HepG2 (cell line): ENCODE data around the gene ARSB. TPM values are rescaled to one million over a fixed set of nuclear protein-coding genes. Genes with fewer than 3 reads are reported as not detected.

Experiments used
- ATAC-seq: fragments of 200-7000 bp; cut with Tn5 transposase; 3 replicates; pipeline ENCODE4 v1.9.1; 2020; ENCODE audit warnings: mild to moderate bottlenecking, moderate library complexity
- BruUV-seq: library from RNA; stranded (reverse); fragments of 400-500 nt; replicated peaks from 2 replicates; lab custom pipeline; 2021; lab: Mats Ljungman, UMichigan
- CTCF ChIA-PET: fragments of 300-600 bp; formaldehyde crosslinking; extraction: SDS; loops from one replicate; lab custom pipeline; 2021; ENCODE audit warnings: low total read pairs, inconsistent platforms, low intra/inter-chr PET ratio; lab: Yijun Ruan, JAX
- POLR2A ChIA-PET: fragments of 350-600 bp; sonication (Branson Sonifier 250); formaldehyde crosslinking; loops from one replicate; lab custom pipeline; 2020; ENCODE audit warnings: antibody characterized with exemption, inconsistent platforms; lab: Yijun Ruan, JAX
- DNase-seq: peaks from one replicate; pipeline ENCODE4 v3.0.0-alpha.2; 2015; ENCODE audit warnings: low spot score
- FAIRE-seq: peaks from 3 replicates; lab custom pipeline; 2011; peaks lifted over from hg19 to GRCh38; lab: Jason Lieb, UNC
- H2AFZ ChIP-seq: one replicate; pipeline ENCODE4 v1.6.1; 2011; ENCODE audit warnings: low read length, inconsistent platforms
- H3K27ac ChIP-seq: fragments of 300-600 bp; 3 replicates; pipeline ENCODE4 v1.8.0; 2011; ENCODE audit warnings: mixed run types, mild to moderate bottlenecking, mixed read lengths, low read length, inconsistent platforms; ENCODE audit not compliant: insufficient read depth; ENCODE audit errors: extremely low read length
- H3K27me3 ChIP-seq, 2 experiments: fragments of 200-600 bp in 1 of 2; 2 replicates in 1 of 2; 3 replicates in 1 of 2; pipeline versions ENCODE4 v1.6.0 to v1.8.0; 2011; ENCODE audit warnings: low read length in 2 of 2, mild to moderate bottlenecking in 2 of 2, moderate library complexity in 2 of 2, inconsistent platforms in 1 of 2; ENCODE audit not compliant: insufficient read depth in 2 of 2, control insufficient read depth in 1 of 2
- H3K36me3 ChIP-seq, 2 experiments: fragments of 200-600 bp in 1 of 2; replicated peaks in 1 of 2; 2 replicates in 1 of 2; 3 replicates in 1 of 2; pipeline versions ENCODE4 v1.5.1 to v1.8.0; 2011; ENCODE audit warnings: low read length in 2 of 2, inconsistent platforms in 1 of 2; ENCODE audit not compliant: insufficient read depth in 2 of 2, control insufficient read depth in 1 of 2
- H3K4me1 ChIP-seq: 2 replicates; pipeline ENCODE4 v1.5.1; 2012; ENCODE audit warnings: low read length, inconsistent platforms; ENCODE audit not compliant: insufficient read depth
- H3K4me2 ChIP-seq: 2 replicates; pipeline ENCODE4 v1.6.0; 2011; ENCODE audit warnings: low read depth, low read length, inconsistent platforms
- H3K4me3 ChIP-seq, 3 experiments: fragments of 200-600 bp in 1 of 3; sonication (generic), shearing (Covaris generic) in 1 of 3; replicated peaks in 1 of 3; 2 replicates each; pipeline ENCODE4 v1.5.1; 2011 to 2016; ENCODE audit warnings: low read length in 3 of 3, inconsistent platforms in 2 of 3, low read depth in 2 of 3, mild to moderate bottlenecking in 2 of 3, control low read depth in 1 of 3, mixed read lengths in 1 of 3; ENCODE audit not compliant: insufficient read depth in 1 of 3
- H3K79me2 ChIP-seq: one replicate; pipeline ENCODE4 v1.6.1; 2011; ENCODE audit warnings: low read length, inconsistent platforms; ENCODE audit not compliant: insufficient read depth
- H3K9ac ChIP-seq: 2 replicates; pipeline ENCODE4 v1.6.0; 2011; ENCODE audit warnings: mild to moderate bottlenecking, low read depth, low read length, inconsistent platforms; ENCODE audit not compliant: insufficient read depth
- H3K9me3 ChIP-seq: 2 replicates; pipeline ENCODE4 v1.5.1; 2012; ENCODE audit warnings: mild to moderate bottlenecking, low read length
- H4K20me1 ChIP-seq: 2 replicates; pipeline ENCODE4 v1.6.0; 2011; ENCODE audit warnings: inconsistent platforms, mild to moderate bottlenecking, low read length, moderate library complexity; ENCODE audit not compliant: insufficient read depth
- E2F2 ChIP-seq: sonication (generic); formaldehyde crosslinking; IDR thresholded peaks from 2 replicates; pipeline ENCODE4 v1.4.0; 2020; ENCODE audit warnings: missing genetic modification reagents, borderline replicate concordance
- EP300 ChIP-seq, 3 experiments: sonication (generic) in 1 of 3; formaldehyde crosslinking in 1 of 3; IDR thresholded peaks; 2 replicates each; pipeline versions ENCODE4 v1.5.1 to v1.6.1; 2011 to 2020; ENCODE audit warnings: low read depth in 2 of 3, low read length in 2 of 3, borderline replicate concordance in 1 of 3, improper control_type of control experiment in 1 of 3, mild to moderate bottlenecking in 1 of 3, missing genetic modification reagents in 1 of 3, moderate library complexity in 1 of 3
- ERF ChIP-seq: IDR thresholded peaks from 2 replicates; pipeline ENCODE4 v1.6.1; 2018; ENCODE audit warnings: missing biosample characterization, missing genetic modification reagents
- HINFP ChIP-seq: sonication (generic); formaldehyde crosslinking; IDR thresholded peaks from 2 replicates; pipeline ENCODE4 v1.4.0; 2020; ENCODE audit warnings: low read depth, mild to moderate bottlenecking, missing genetic modification reagents
- MBD4 ChIP-seq: IDR thresholded peaks from 2 replicates; pipeline ENCODE4 v1.6.1; 2012; ENCODE audit warnings: low read length, inconsistent platforms, borderline replicate concordance
- PAX8 ChIP-seq: sonication (generic); formaldehyde crosslinking; IDR thresholded peaks from 2 replicates; pipeline ENCODE4 v1.8.0; 2022; ENCODE audit warnings: mild to moderate bottlenecking, missing genetic modification reagents, borderline replicate concordance
- POGZ ChIP-seq: sonication (generic); formaldehyde crosslinking; IDR thresholded peaks from 2 replicates; pipeline ENCODE4 v1.4.0; 2020; ENCODE audit warnings: mild to moderate bottlenecking, missing genetic modification reagents
- TBX2 ChIP-seq: sonication (generic); formaldehyde crosslinking; IDR thresholded peaks from 2 replicates; pipeline ENCODE4 v1.5.0; 2020; ENCODE audit warnings: missing genetic modification reagents, mild to moderate bottlenecking, borderline replicate concordance
- ZBTB26 ChIP-seq: IDR thresholded peaks from 2 replicates; pipeline ENCODE4 v1.6.1; 2016; ENCODE audit warnings: missing compliant biosample characterization, missing genetic modification reagents, borderline replicate concordance
- ZNF550 ChIP-seq: sonication (generic); formaldehyde crosslinking; IDR thresholded peaks from 2 replicates; pipeline ENCODE4 v1.4.0; 2020; ENCODE audit warnings: mild to moderate bottlenecking, missing genetic modification reagents, borderline replicate concordance
- ZNF598 ChIP-seq: sonication (generic); formaldehyde crosslinking; IDR thresholded peaks from 2 replicates; pipeline ENCODE4 v1.5.1; 2020; ENCODE audit warnings: mild to moderate bottlenecking, missing genetic modification reagents, borderline replicate concordance
- WGBS: methylation state at CpG from one replicate; pipeline ENCODE4 v1.1.6; 2017; ENCODE audit warnings: low lambda C conversion rate; 5-methylcytosine and 5-hydroxymethylcytosine counted together
- in situ Hi-C: cut with HindIII; loops from 2 replicates; pipeline ENCODE4 v1.10.0; 2017; ENCODE audit warnings: low pct_unique_long_range_greater_than_20kb; ENCODE audit not compliant: extremely low pct_ligation_motif_present
- intact Hi-C: fragments of 100-400 bp; cut with micrococcal nuclease; formaldehyde crosslinking; loops from one replicate; pipeline ENCODE4 v1.10.0; 2022; ENCODE audit not compliant: unreplicated experiment
- polyA plus RNA-seq, 8 experiments: library from polyadenylated mRNA; depleted of rRNA in 3 of 8; stranded (reverse) in 7 of 8; unstranded in 1 of 8; fragments of >200 nt; fragmentation: Illumina TruSeq in 4 of 8; extraction: Trizol in 4 of 8; gene quantifications; 2 replicates each; pipeline versions ENCODE4 v1.2.1 to v1.2.3, GENCODE V29; 2011 to 2016; ENCODE audit warnings: low read depth in 4 of 8, missing spikeins in 1 of 8, mixed read lengths in 1 of 8; ENCODE audit not compliant: insufficient read depth in 1 of 8
- total RNA-seq, 5 experiments: library from RNA; depleted of rRNA; stranded (reverse); fragments of >200 nt; fragmentation: Illumina TruSeq; extraction: Trizol; gene quantifications; 2 replicates each; pipeline ENCODE4 v1.2.3, GENCODE V29; 2016; ENCODE audit warnings: low read depth in 1 of 5
- TF ChIP-seq, protein P1 (sequence below): IDR thresholded peaks from 2 replicates; pipeline ENCODE4 v1.6.1; 2016
- TF ChIP-seq, protein P2 (sequence below): sonication (generic); formaldehyde crosslinking; IDR thresholded peaks from 2 replicates; pipeline ENCODE4 v1.4.0; 2020; ENCODE audit warnings: missing genetic modification reagents

ARSB gene
- total and polyA plus RNA-seq, 2 of the 13 experiments (the other 11 are each of a cell fraction or from before 2014, with no cell fraction given) = 52.6 to 66.4 TPM

DNA sequence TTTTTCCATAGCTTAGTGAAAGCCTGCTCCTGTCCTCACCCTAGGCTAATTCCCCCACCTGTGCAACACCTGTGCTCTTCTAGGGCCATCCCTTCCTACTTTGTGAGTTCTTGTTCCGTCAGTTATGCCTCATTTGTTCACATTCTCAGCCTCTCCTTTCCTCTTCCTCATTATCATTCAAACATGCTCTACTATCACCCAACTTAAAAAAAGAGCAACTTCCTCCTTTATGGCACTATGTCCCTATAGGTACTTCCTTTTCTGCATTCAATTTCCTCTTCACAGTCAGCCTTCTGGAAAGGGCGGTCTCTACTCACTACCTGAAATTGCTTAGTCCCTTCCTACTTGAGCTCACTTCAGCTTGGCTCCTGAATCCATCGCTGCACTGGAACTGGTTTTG lies 224.7 kb downstream of the ARSB start (continued):
- no peak for TF ChIP-seq HINFP (CRISPR knock-in tag)

- DNase-seq = peak; percentile 91
- peak overlapping the region; percentile 6 for H3K27ac ChIP-seq
- peak overlapping the region; percentile 89 for H3K4me2 ChIP-seq
- POLR2A ChIA-PET = interaction anchor here (1.1 to 2.8 kb wide), 4 partner anchors 10 to 163 kb away, joined by 3 to 12 read pairs (median 6); no protein-coding TSS in a partner anchor
- WGBS = 38% methylated on average over 2 of the region's 2 CpGs
- H3K4me3 ChIP-seq = peak overlapping the region in 2 of 3 experiments; percentile 27 to 47; a peak in 3 of 6 replicates
- peaks cover 52% of the 10 kb centered on the region for H3K4me1 ChIP-seq
- ATAC-seq = peak; percentile 80
- H3K9me3 ChIP-seq = no peaks in the 10 kb centered on the region
- CTCF ChIA-PET = no interaction called here
- no peak overlapping the region for H2AFZ ChIP-seq
- peaks cover 2 to 12% of the 10 kb centered on the region in 2 experiments; a peak in 2 of 5 replicates for H3K27me3 ChIP-seq
- no peaks in the 10 kb centered on the region for H4K20me1 ChIP-seq
- FAIRE-seq = peak; percentile 96
- H3K36me3 ChIP-seq = no peaks in the 10 kb centered on the region
- no TSS peak for BruUV-seq
- no peak overlapping the region for H3K9ac ChIP-seq
- H3K79me2 ChIP-seq = no peaks in the 10 kb centered on the region
- intact Hi-C loops (loop anchor here (2.0 to 5.0 kb wide), 2 partner anchors 32 to 111 kb away; partner anchors contain the start of gene LHFPL2), in situ Hi-C loops (no loop called here)
- TF ChIP-seq ZBTB26 (CRISPR knock-in tag) (peak; percentile 95), PAX8 (no peak), ERF (CRISPR knock-in tag) (peak; percentile 37; the same call in 1 of the 2 replicates), POGZ (CRISPR knock-in tag) (peak; percentile 51), ZNF550 (CRISPR knock-in tag) (no peak), MBD4 (no peak), ZNF598 (no peak), TBX2 (peak; percentile 74), EP300 (IDR thresholded peaks at IDR 0.05; ENCODE audit: low read depth in 2 of 2, low read length in 2 of 2) (peak in 1 of 2 experiments; percentile 83; a peak in 2 of 4 replicates), EP300 (CRISPR knock-in tag; IDR thresholded peaks at IDR 0.05; ENCODE audit: borderline replicate concordance) (peak; percentile 51; the same call in 1 of the 2 replicates), E2F2 (CRISPR knock-in tag) (no peak)
- TF ChIP-seq, protein P1, sequence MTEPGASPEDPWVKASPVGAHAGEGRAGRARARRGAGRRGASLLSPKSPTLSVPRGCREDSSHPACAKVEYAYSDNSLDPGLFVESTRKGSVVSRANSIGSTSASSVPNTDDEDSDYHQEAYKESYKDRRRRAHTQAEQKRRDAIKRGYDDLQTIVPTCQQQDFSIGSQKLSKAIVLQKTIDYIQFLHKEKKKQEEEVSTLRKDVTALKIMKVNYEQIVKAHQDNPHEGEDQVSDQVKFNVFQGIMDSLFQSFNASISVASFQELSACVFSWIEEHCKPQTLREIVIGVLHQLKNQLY (CRISPR knock-in tag) = no peak
- TF ChIP-seq, protein P2, sequence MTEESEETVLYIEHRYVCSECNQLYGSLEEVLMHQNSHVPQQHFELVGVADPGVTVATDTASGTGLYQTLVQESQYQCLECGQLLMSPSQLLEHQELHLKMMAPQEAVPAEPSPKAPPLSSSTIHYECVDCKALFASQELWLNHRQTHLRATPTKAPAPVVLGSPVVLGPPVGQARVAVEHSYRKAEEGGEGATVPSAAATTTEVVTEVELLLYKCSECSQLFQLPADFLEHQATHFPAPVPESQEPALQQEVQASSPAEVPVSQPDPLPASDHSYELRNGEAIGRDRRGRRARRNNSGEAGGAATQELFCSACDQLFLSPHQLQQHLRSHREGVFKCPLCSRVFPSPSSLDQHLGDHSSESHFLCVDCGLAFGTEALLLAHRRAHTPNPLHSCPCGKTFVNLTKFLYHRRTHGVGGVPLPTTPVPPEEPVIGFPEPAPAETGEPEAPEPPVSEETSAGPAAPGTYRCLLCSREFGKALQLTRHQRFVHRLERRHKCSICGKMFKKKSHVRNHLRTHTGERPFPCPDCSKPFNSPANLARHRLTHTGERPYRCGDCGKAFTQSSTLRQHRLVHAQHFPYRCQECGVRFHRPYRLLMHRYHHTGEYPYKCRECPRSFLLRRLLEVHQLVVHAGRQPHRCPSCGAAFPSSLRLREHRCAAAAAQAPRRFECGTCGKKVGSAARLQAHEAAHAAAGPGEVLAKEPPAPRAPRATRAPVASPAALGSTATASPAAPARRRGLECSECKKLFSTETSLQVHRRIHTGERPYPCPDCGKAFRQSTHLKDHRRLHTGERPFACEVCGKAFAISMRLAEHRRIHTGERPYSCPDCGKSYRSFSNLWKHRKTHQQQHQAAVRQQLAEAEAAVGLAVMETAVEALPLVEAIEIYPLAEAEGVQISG = 0 out of 2 replicates have a peak, but pooled peaks have one; percentile 24
Observed at GRCh38 chr5:78758169-78758839, 226.8 kb downstream of the ARSB start.
